ENCODE measurements around the gene OST4. TPM values are rescaled to one million over a fixed set of nuclear protein-coding genes. Genes with fewer than 3 reads are reported as not detected.

The OST4 gene
- total RNA-seq, 1 experiment from 2014 or later: 258 TPM

- H3K27ac ChIP-seq (ENCODE audit: low read length): no peak overlapping the region
- no peaks in the 10 kb centered on the region for H3K9me3 ChIP-seq (ENCODE audit: low read length)
- H3K9ac ChIP-seq (ENCODE audit: low read length): no peak overlapping the region
- H3F3A ChIP-seq (ENCODE audit: low read length, unreplicated experiment): no peaks in the 10 kb centered on the region
- DNase-seq: no peak
- no peak overlapping the region for H2AFZ ChIP-seq (ENCODE audit: low read length)
- no peaks in the 10 kb centered on the region for H4K20me1 ChIP-seq (ENCODE audit: low read length)
- H3K79me2 ChIP-seq (ENCODE audit: low read length): no peaks in the 10 kb centered on the region
- peaks cover 17% of the 10 kb centered on the region for H3K4me1 ChIP-seq (ENCODE audit: insufficient read depth, low read length)
- POLR2A ChIA-PET (ENCODE audit: unreplicated experiment): interaction anchor here (0.7 kb wide), 1 partner anchor 9 kb away, joined by 4 read pairs; no protein-coding TSS in a partner anchor
- intact Hi-C loops (cut with micrococcal nuclease): no loop called here
- no peak overlapping the region for H3K4me3 ChIP-seq (ENCODE audit: low read length)
- no peaks in the 10 kb centered on the region for H3K9me2 ChIP-seq (replicated peaks; ENCODE audit: low read length)
- TF ChIP-seq EZH2 (IDR thresholded peaks at IDR 0.05; ENCODE audit: low read length, unreplicated experiment) (no peak), CTCF (conservative IDR thresholded peaks at IDR 0.05; ENCODE audit: low read depth, low read length) (no peak), EZH2phosphoT487 (IDR thresholded peaks at IDR 0.05; ENCODE audit: borderline replicate concordance, low read length) (no peak)
- no peak overlapping the region for H3K4me2 ChIP-seq (ENCODE audit: low read length)
- no peak for ATAC-seq
- no TSS peak for BruUV-seq (replicated peaks)
- no peaks in the 10 kb centered on the region for H3K36me3 ChIP-seq (ENCODE audit: low read depth, low read length)
- no peaks in the 10 kb centered on the region for H3K27me3 ChIP-seq (ENCODE audit: low read length)
- CTCF ChIA-PET: no interaction called here
Observed at GRCh38 chr2:27053776-27054175, 17.7 kb downstream of the OST4 start.

- H3K4me3 ChIP-seq (ENCODE audit: low read length): no peak overlapping the region
- H3K36me3 ChIP-seq (ENCODE audit: low read depth, low read length): no peaks in the 10 kb centered on the region
- TF ChIP-seq CTCF (conservative IDR thresholded peaks at IDR 0.05; ENCODE audit: low read depth, low read length) (no peak), EZH2phosphoT487 (IDR thresholded peaks at IDR 0.05; ENCODE audit: borderline replicate concordance, low read length) (no peak), EZH2 (IDR thresholded peaks at IDR 0.05; ENCODE audit: low read length, unreplicated experiment) (no peak)
- intact Hi-C loops (cut with micrococcal nuclease): no loop called here
- CTCF ChIA-PET: no interaction called here
- H3K4me1 ChIP-seq (ENCODE audit: insufficient read depth, low read length): peaks cover 17% of the 10 kb centered on the region
- H3K9me3 ChIP-seq (ENCODE audit: low read length): no peaks in the 10 kb centered on the region
- no peak overlapping the region for H3K4me2 ChIP-seq (ENCODE audit: low read length)
- H3K9ac ChIP-seq (ENCODE audit: low read length): no peak overlapping the region
- no peaks in the 10 kb centered on the region for H3K79me2 ChIP-seq (ENCODE audit: low read length)
- H3K27me3 ChIP-seq (ENCODE audit: low read length): no peaks in the 10 kb centered on the region
- H3K27ac ChIP-seq (ENCODE audit: low read length): no peak overlapping the region
- DNase-seq (no peak), ATAC-seq (no peak)
- no peaks in the 10 kb centered on the region for H3K9me2 ChIP-seq (replicated peaks; ENCODE audit: low read length)
- BruUV-seq (replicated peaks): no TSS peak
- H2AFZ ChIP-seq (ENCODE audit: low read length): no peak overlapping the region
- no peaks in the 10 kb centered on the region for H3F3A ChIP-seq (ENCODE audit: low read length, unreplicated experiment)
- POLR2A ChIA-PET (ENCODE audit: unreplicated experiment): interaction anchor here (0.7 kb wide), 2 partner anchors 9 to 76 kb away, joined by 3 to 4 read pairs; no protein-coding TSS in a partner anchor
- no peaks in the 10 kb centered on the region for H4K20me1 ChIP-seq (ENCODE audit: low read length)
Observed at GRCh38 chr2:27053321-27053720, 18.1 kb downstream of the OST4 start.

- no TSS peak for BruUV-seq (replicated peaks)
- ChIA-PET POLR2A (ENCODE audit: unreplicated experiment) (interaction anchor here (0.5 kb wide), 1 partner anchor 376 kb away, joined by 5 read pairs; the partner anchor contains the start of gene NRBP1), CTCF (interaction anchor here (0.5 to 1.0 kb wide), 3 partner anchors 10 to 241 kb away, joined by 3 to 6 read pairs (median 4); no protein-coding TSS in a partner anchor)
- Histone ChIP-seq H3K36me3 (ENCODE audit: low read depth, low read length) (no peaks in the 10 kb centered on the region), H3K79me2 (ENCODE audit: low read length) (no peaks in the 10 kb centered on the region), H4K20me1 (ENCODE audit: low read length) (no peaks in the 10 kb centered on the region), H3K9me2 (replicated peaks; ENCODE audit: low read length) (no peaks in the 10 kb centered on the region), H2AFZ (ENCODE audit: low read length) (peak overlapping the region; percentile 89), H3K4me1 (ENCODE audit: insufficient read depth, low read length) (peaks cover 17% of the 10 kb centered on the region), H3K9me3 (ENCODE audit: low read length) (no peaks in the 10 kb centered on the region), H3K27me3 (ENCODE audit: low read length) (no peaks in the 10 kb centered on the region), H3F3A (ENCODE audit: low read length, unreplicated experiment) (no peaks in the 10 kb centered on the region), H3K4me3 (ENCODE audit: low read length) (peak overlapping the region; percentile 77), H3K9ac (ENCODE audit: low read length) (peak overlapping the region; percentile 60), H3K27ac (ENCODE audit: low read length) (no peak overlapping the region), H3K4me2 (ENCODE audit: low read length) (peak overlapping the region; percentile 94)
- no peak for TF ChIP-seq EZH2phosphoT487 (IDR thresholded peaks at IDR 0.05; ENCODE audit: borderline replicate concordance, low read length)
- no peak for TF ChIP-seq CTCF (conservative IDR thresholded peaks at IDR 0.05; ENCODE audit: low read depth, low read length)
- no peak for TF ChIP-seq EZH2 (IDR thresholded peaks at IDR 0.05; ENCODE audit: low read length, unreplicated experiment)
- intact Hi-C loops (cut with micrococcal nuclease): loop anchor here (2.0 kb wide), 2 partner anchors 19 to 31 kb away; partner anchors contain the start of gene TMEM214
- DNase-seq (no peak), ATAC-seq (peak; percentile 2)
Observed at GRCh38 chr2:27051902-27052645, 19.4 kb downstream of the OST4 start.

Measured in PC-3 (cell line).